Left ventricle myocardium superior (tissue), 1 donor: ENCODE results near the gene SLC22A23. TPM values are rescaled to one million over a fixed set of nuclear protein-coding genes. Genes with fewer than 3 reads are reported as not detected.

Experiments
- ATAC-seq: fragments of 200-7000 bp; cut with Tn5 transposase; one replicate; pipeline ENCODE4 v1.9.1; 2020; ENCODE audit warnings: mild to moderate bottlenecking, moderate library complexity
- DNase-seq: peaks from one replicate; pipeline ENCODE4 v3.0.0-alpha.2; 2020
- intact Hi-C: fragments of 100-400 bp; cut with micrococcal nuclease; formaldehyde crosslinking; loops from one replicate; pipeline ENCODE4 v1.11.0; 2022
- total RNA-seq: library from RNA; stranded (reverse); fragmentation: NEBNext Ultra II Directional; extraction: Animal tissue kit (Norgen Biotek cat#: 25700); gene quantifications from one replicate; pipeline ENCODE4 v1.2.1, GENCODE V29; 2021
- donor health status: DM: no; HTN: yes; CAD: no; lungs with severe emphysema.

SLC22A23 gene
- total RNA-seq, 1 donor from 2014 or later: 7.1 TPM

- intact Hi-C loops: no loop called here
- no peak for DNase-seq
- no peak for ATAC-seq
These were observed 7.0 kb downstream of the SLC22A23 start for GRCh38 chr6:3449750-3450305.

GRCh38 chr6:3449321-3449720, 7.5 kb downstream of the SLC22A23 start:
- ATAC-seq: no peak
- no peak for DNase-seq
- intact Hi-C loops: no loop called here

GRCh38 chr6:3447005-3447404, 9.8 kb downstream of the SLC22A23 start:
- intact Hi-C loops: no loop called here
- no peak for ATAC-seq
- no peak for DNase-seq

GRCh38 chr6:3446184-3446583, 10.7 kb downstream of the SLC22A23 start:
- DNase-seq (no peak), ATAC-seq (no peak)
- intact Hi-C loops: no loop called here

GRCh38 chr6:3444276-3445088, 12.4 kb downstream of the SLC22A23 start:
- DNase-seq: no peak
- no peak for ATAC-seq
- intact Hi-C loops: no loop called here

- ATAC-seq (no peak), DNase-seq (no peak)
- intact Hi-C loops: no loop called here
These were observed 13.7 kb downstream of the SLC22A23 start for GRCh38 chr6:3443221-3443515.

- no peak for DNase-seq
- intact Hi-C loops: no loop called here
- no peak for ATAC-seq
These were observed 14.2 kb downstream of the SLC22A23 start for GRCh38 chr6:3442431-3443220.

- intact Hi-C loops: no loop called here
- ATAC-seq: no peak
These were observed 15.9 kb downstream of the SLC22A23 start for GRCh38 chr6:3440911-3441310.

GRCh38 chr6:3439961-3440360, 16.9 kb downstream of the SLC22A23 start:
- intact Hi-C loops: no loop called here
- no peak for DNase-seq
- ATAC-seq: no peak

More at GRCh38 chr6:3440911-3441310, 15.9 kb downstream of the SLC22A23 start:
- no peak for DNase-seq

- ATAC-seq (no peak), DNase-seq (peak; percentile 31)
- intact Hi-C loops: no loop called here
These were observed 18.4 kb downstream of the SLC22A23 start for GRCh38 chr6:3438190-3439167.

GRCh38 chr6:3433005-3433404, 23.8 kb downstream of the SLC22A23 start:
- intact Hi-C loops: no loop called here
- DNase-seq: no peak
- ATAC-seq: no peak

GRCh38 chr6:3432416-3432815, 24.4 kb downstream of the SLC22A23 start:
- ATAC-seq: no peak
- intact Hi-C loops: no loop called here
- no peak for DNase-seq

GRCh38 chr6:3431994-3432393, 24.9 kb downstream of the SLC22A23 start:
- DNase-seq (no peak), ATAC-seq (no peak)
- intact Hi-C loops: no loop called here

GRCh38 chr6:3429211-3429610, 27.6 kb downstream of the SLC22A23 start:
- intact Hi-C loops: no loop called here
- ATAC-seq: no peak
- no peak for DNase-seq

- ATAC-seq (no peak), DNase-seq (no peak)
- intact Hi-C loops: no loop called here
These were observed 28.1 kb downstream of the SLC22A23 start for GRCh38 chr6:3428700-3429099.

GRCh38 chr6:3428247-3428646, 28.6 kb downstream of the SLC22A23 start:
- no peak for ATAC-seq
- no peak for DNase-seq
- intact Hi-C loops: no loop called here

- ATAC-seq: peak; percentile 29
- intact Hi-C loops: no loop called here
- DNase-seq: peak; percentile 37
These were observed 29.2 kb downstream of the SLC22A23 start for GRCh38 chr6:3427687-3428085.

GRCh38 chr6:3426927-3427686, 29.7 kb downstream of the SLC22A23 start:
- intact Hi-C loops: no loop called here
- ATAC-seq (no peak), DNase-seq (no peak)
